Measurements from ENCODE around the gene TNFRSF14.

The TNFRSF14 gene

DNA sequence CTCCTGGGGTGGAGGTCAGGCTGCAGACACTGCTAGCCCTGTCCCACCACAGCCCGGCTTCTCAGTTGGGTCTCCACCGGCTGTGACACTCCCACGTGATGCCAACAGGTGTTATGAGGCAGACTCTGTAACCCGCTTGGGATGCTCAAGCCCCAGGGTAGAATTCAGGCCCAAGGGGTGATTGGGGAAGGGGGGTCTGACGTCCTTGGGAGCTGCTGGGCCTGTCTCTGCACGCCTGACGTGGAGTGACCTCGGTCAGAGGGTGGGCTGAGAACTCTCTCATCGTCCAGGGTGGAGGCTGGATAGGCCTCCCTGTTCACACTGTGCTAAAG is 18.4 kb upstream of the TNFRSF14 start:
- no peak for DNase-seq (ENCODE audit: low read depth in 1 of 2, low spot score in 1 of 2)
- H3K4me3 ChIP-seq (replicated peaks; ENCODE audit: insufficient read depth, low read length) = no peak overlapping the region
- TF ChIP-seq POLR2AphosphoS5 (IDR thresholded peaks at IDR 0.05; ENCODE audit: low read depth) (no peak), GABPA (IDR thresholded peaks at IDR 0.05; ENCODE audit: low read depth) (no peak), SPI1 (IDR thresholded peaks at IDR 0.05; ENCODE audit: borderline replicate concordance, low read depth) (no peak)
- TF ChIP-seq, protein P1, sequence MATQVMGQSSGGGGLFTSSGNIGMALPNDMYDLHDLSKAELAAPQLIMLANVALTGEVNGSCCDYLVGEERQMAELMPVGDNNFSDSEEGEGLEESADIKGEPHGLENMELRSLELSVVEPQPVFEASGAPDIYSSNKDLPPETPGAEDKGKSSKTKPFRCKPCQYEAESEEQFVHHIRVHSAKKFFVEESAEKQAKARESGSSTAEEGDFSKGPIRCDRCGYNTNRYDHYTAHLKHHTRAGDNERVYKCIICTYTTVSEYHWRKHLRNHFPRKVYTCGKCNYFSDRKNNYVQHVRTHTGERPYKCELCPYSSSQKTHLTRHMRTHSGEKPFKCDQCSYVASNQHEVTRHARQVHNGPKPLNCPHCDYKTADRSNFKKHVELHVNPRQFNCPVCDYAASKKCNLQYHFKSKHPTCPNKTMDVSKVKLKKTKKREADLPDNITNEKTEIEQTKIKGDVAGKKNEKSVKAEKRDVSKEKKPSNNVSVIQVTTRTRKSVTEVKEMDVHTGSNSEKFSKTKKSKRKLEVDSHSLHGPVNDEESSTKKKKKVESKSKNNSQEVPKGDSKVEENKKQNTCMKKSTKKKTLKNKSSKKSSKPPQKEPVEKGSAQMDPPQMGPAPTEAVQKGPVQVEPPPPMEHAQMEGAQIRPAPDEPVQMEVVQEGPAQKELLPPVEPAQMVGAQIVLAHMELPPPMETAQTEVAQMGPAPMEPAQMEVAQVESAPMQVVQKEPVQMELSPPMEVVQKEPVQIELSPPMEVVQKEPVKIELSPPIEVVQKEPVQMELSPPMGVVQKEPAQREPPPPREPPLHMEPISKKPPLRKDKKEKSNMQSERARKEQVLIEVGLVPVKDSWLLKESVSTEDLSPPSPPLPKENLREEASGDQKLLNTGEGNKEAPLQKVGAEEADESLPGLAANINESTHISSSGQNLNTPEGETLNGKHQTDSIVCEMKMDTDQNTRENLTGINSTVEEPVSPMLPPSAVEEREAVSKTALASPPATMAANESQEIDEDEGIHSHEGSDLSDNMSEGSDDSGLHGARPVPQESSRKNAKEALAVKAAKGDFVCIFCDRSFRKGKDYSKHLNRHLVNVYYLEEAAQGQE (IDR thresholded peaks at IDR 0.05; ENCODE audit: insufficient replicate concordance, low read depth) = no peak
- TF ChIP-seq, protein P2, sequence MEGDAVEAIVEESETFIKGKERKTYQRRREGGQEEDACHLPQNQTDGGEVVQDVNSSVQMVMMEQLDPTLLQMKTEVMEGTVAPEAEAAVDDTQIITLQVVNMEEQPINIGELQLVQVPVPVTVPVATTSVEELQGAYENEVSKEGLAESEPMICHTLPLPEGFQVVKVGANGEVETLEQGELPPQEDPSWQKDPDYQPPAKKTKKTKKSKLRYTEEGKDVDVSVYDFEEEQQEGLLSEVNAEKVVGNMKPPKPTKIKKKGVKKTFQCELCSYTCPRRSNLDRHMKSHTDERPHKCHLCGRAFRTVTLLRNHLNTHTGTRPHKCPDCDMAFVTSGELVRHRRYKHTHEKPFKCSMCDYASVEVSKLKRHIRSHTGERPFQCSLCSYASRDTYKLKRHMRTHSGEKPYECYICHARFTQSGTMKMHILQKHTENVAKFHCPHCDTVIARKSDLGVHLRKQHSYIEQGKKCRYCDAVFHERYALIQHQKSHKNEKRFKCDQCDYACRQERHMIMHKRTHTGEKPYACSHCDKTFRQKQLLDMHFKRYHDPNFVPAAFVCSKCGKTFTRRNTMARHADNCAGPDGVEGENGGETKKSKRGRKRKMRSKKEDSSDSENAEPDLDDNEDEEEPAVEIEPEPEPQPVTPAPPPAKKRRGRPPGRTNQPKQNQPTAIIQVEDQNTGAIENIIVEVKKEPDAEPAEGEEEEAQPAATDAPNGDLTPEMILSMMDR (IDR thresholded peaks at IDR 0.05; ENCODE audit: insufficient read depth, low read length) = no peak
- no peak overlapping the region for H3K27ac ChIP-seq (replicated peaks)
- peaks cover 32% of the 10 kb centered on the region for H3K27me3 ChIP-seq (ENCODE audit: insufficient read depth, poor library complexity, severe bottlenecking)

GRCh38 chr1:2538376-2538775 is 17.8 kb upstream of the TNFRSF14 start:
- TF ChIP-seq SPI1 (IDR thresholded peaks at IDR 0.05; ENCODE audit: borderline replicate concordance, low read depth) (no peak), GABPA (IDR thresholded peaks at IDR 0.05; ENCODE audit: low read depth) (no peak), POLR2AphosphoS5 (IDR thresholded peaks at IDR 0.05; ENCODE audit: low read depth) (no peak)
- TF ChIP-seq, protein P2 (IDR thresholded peaks at IDR 0.05; ENCODE audit: insufficient read depth, low read length) = no peak
- TF ChIP-seq, protein P1 (IDR thresholded peaks at IDR 0.05; ENCODE audit: insufficient replicate concordance, low read depth) = no peak
- H3K27me3 ChIP-seq (ENCODE audit: insufficient read depth, poor library complexity, severe bottlenecking) = peaks cover 26% of the 10 kb centered on the region
- H3K27ac ChIP-seq (replicated peaks) = no peak overlapping the region
- H3K4me3 ChIP-seq (replicated peaks; ENCODE audit: insufficient read depth, low read length) = no peak overlapping the region
- DNase-seq (ENCODE audit: low read depth in 1 of 2, low spot score in 1 of 2) = no peak

DNA sequence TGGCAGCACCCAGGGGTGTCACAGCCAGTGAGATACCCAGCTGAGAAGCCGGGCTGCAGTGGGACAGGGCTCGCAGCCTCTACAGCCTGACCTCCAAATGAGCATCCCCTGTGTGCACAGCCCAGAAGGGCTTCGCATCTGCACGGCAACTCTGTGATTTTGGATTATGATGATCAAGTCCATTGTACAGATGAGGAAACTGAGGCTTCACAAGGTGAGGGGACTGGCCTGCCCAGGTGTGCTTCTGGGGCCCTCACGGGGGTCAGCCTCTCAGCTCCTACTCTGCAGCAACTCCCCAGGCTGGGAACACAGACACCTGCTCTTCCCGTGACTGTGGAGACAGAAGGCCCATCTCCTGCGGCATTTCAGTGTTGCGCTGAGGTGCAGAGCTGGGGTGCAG is 17.3 kb upstream of the TNFRSF14 start:
- H3K4me3 ChIP-seq (replicated peaks; ENCODE audit: insufficient read depth, low read length) = no peak overlapping the region
- TF ChIP-seq, protein P2 (IDR thresholded peaks at IDR 0.05; ENCODE audit: insufficient read depth, low read length) = no peak
- TF ChIP-seq GABPA (IDR thresholded peaks at IDR 0.05; ENCODE audit: low read depth) (no peak), POLR2AphosphoS5 (IDR thresholded peaks at IDR 0.05; ENCODE audit: low read depth) (no peak), SPI1 (IDR thresholded peaks at IDR 0.05; ENCODE audit: borderline replicate concordance, low read depth) (no peak)
- TF ChIP-seq, protein P1 (IDR thresholded peaks at IDR 0.05; ENCODE audit: insufficient replicate concordance, low read depth) = no peak
- H3K27ac ChIP-seq (replicated peaks) = no peak overlapping the region
- DNase-seq (ENCODE audit: low read depth in 1 of 2, low spot score in 1 of 2) = no peak
- H3K27me3 ChIP-seq (ENCODE audit: insufficient read depth, poor library complexity, severe bottlenecking) = peaks cover 22% of the 10 kb centered on the region

All from HL-60 (cell line).